CD14-positive monocyte (primary cell): ENCODE results near the gene JUP. TPM values are rescaled to one million over a fixed set of nuclear protein-coding genes. Genes with fewer than 3 reads are reported as not detected.

Source experiments
- DNase-seq, 3 donors: peaks; one replicate each; pipeline ENCODE4 v3.0.0-alpha.2; 2011 to 2022
- H2AFZ ChIP-seq: 2 replicates; pipeline ENCODE4 v1.6.0; 2012; ENCODE audit warnings: mild to moderate bottlenecking, low read depth, low read length, inconsistent platforms; ENCODE audit not compliant: insufficient read depth, poor library complexity, severe bottlenecking
- H3K27ac ChIP-seq, 2 donors: 1 replicate in 1 of 2; 2 replicates in 1 of 2; pipeline ENCODE4 v1.5.1; 2012 to 2013; ENCODE audit warnings: low read length in 2 of 2, control low read depth in 1 of 2, inconsistent platforms in 1 of 2, low read depth in 1 of 2, mild to moderate bottlenecking in 1 of 2
- H3K27me3 ChIP-seq, 2 donors: one replicate each; pipeline versions ENCODE4 v1.6.0 to v1.6.1; 2011 to 2013; ENCODE audit warnings: low read length in 2 of 2; ENCODE audit not compliant: control insufficient read depth in 2 of 2, insufficient read depth in 2 of 2
- H3K36me3 ChIP-seq, 2 donors: replicated peaks in 1 of 2; 1 replicate in 1 of 2; 2 replicates in 1 of 2; pipeline versions ENCODE4 v1.5.1 to v1.6.1; 2012 to 2013; ENCODE audit warnings: low read length in 2 of 2, control low read depth in 1 of 2, inconsistent platforms in 1 of 2, mild to moderate bottlenecking in 1 of 2; ENCODE audit not compliant: insufficient read depth in 2 of 2, control insufficient read depth in 1 of 2
- H3K4me1 ChIP-seq, 2 donors: 1 replicate in 1 of 2; 2 replicates in 1 of 2; pipeline versions ENCODE4 v1.5.1 to v1.6.1; 2012 to 2013; ENCODE audit warnings: low read length in 2 of 2, control low read depth in 1 of 2, inconsistent platforms in 1 of 2, mild to moderate bottlenecking in 1 of 2, moderate library complexity in 1 of 2; ENCODE audit not compliant: insufficient read depth in 2 of 2, control insufficient read depth in 1 of 2
- H3K4me2 ChIP-seq: replicated peaks from 2 replicates; pipeline ENCODE3; 2012; ENCODE audit warnings: low read length, moderate library complexity, mild to moderate bottlenecking; ENCODE audit not compliant: poor library complexity, severe bottlenecking; ENCODE audit errors: extremely low read depth
- H3K4me3 ChIP-seq, 3 experiments: fragments of 200-600 bp in 1 of 3; sonication (generic) in 1 of 3; replicated peaks in 1 of 3; 1 replicate in 2 of 3; 2 replicates in 1 of 3; pipeline ENCODE4 v1.5.1; 2011 to 2013; ENCODE audit warnings: low read length in 3 of 3, mild to moderate bottlenecking in 3 of 3, control low read depth in 2 of 3, low read depth in 2 of 3, inconsistent platforms in 1 of 3, moderate library complexity in 1 of 3
- H3K79me2 ChIP-seq: 2 replicates; pipeline ENCODE4 v1.6.0; 2012; ENCODE audit warnings: mild to moderate bottlenecking, control low read depth, inconsistent platforms, low read length, moderate library complexity; ENCODE audit not compliant: insufficient read depth
- H3K9ac ChIP-seq: 2 replicates; pipeline ENCODE4 v1.6.0; 2017; ENCODE audit warnings: low read length, mild to moderate bottlenecking; ENCODE audit not compliant: insufficient read depth, poor library complexity, severe bottlenecking
- H3K9me3 ChIP-seq, 2 donors: replicated peaks in 1 of 2; 1 replicate in 1 of 2; 2 replicates in 1 of 2; pipeline versions ENCODE4 v1.5.1 to v1.6.1; 2012 to 2013; ENCODE audit warnings: low read length in 2 of 2, control low read depth in 1 of 2; ENCODE audit not compliant: control insufficient read depth in 1 of 2, insufficient read depth in 1 of 2
- H4K20me1 ChIP-seq: 2 replicates; pipeline ENCODE4 v1.6.0; 2012; ENCODE audit warnings: mild to moderate bottlenecking, low read length, control low read depth, moderate library complexity; ENCODE audit not compliant: insufficient read depth
- H3K27ac Mint-ChIP-seq, 7 donors: one replicate each; pipeline ENCODE4 v1.8.0; 2020; ENCODE audit warnings: mild to moderate bottlenecking in 7 of 7, mixed read lengths in 7 of 7, moderate library complexity in 6 of 7, inconsistent platforms in 2 of 7
- H3K27me3 Mint-ChIP-seq, 3 donors: one replicate each; pipeline ENCODE4 v1.8.0; 2021 to 2022; ENCODE audit warnings: low read depth in 3 of 3, mild to moderate bottlenecking in 3 of 3, mixed read lengths in 3 of 3, moderate library complexity in 3 of 3, inconsistent platforms in 1 of 3
- H3K36me3 Mint-ChIP-seq, 2 donors: one replicate each; pipeline ENCODE4 v1.8.0; 2020; ENCODE audit warnings: mixed read lengths in 2 of 2, inconsistent platforms in 1 of 2, mild to moderate bottlenecking in 1 of 2
- H3K4me1 Mint-ChIP-seq: one replicate; pipeline ENCODE4 v1.8.0; 2020; ENCODE audit warnings: mild to moderate bottlenecking, mixed read lengths
- H3K4me3 Mint-ChIP-seq, 2 donors: one replicate each; pipeline ENCODE4 v1.8.0; 2020; ENCODE audit warnings: mild to moderate bottlenecking in 2 of 2, mixed read lengths in 2 of 2, moderate library complexity in 1 of 2
- H3K9me3 Mint-ChIP-seq, 7 donors: one replicate each; pipeline ENCODE4 v1.8.0; 2020 to 2022; ENCODE audit warnings: mixed read lengths in 7 of 7, mild to moderate bottlenecking in 6 of 7, moderate library complexity in 6 of 7, inconsistent platforms in 2 of 7
- CTCF ChIP-seq: fragments of 200-600 bp; IDR thresholded peaks from one replicate; pipeline ENCODE4 v1.8.0; 2022; ENCODE audit warnings: antibody characterized with exemption, mild to moderate bottlenecking
- WGBS: methylation state at CpG from one replicate; pipeline ENCODE4 v1.1.5; 2013; ENCODE audit warnings: missing lambda C conversion rate; ENCODE audit not compliant: insufficient coverage; 5-methylcytosine and 5-hydroxymethylcytosine counted together
- intact Hi-C, 2 donors: fragments of 100-400 bp; cut with micrococcal nuclease; formaldehyde crosslinking; loops; one replicate each; pipeline versions ENCODE4 v1.15.0 to v1.15.1; 2023
- polyA plus RNA-seq, 3 donors: library from polyadenylated mRNA; depleted of rRNA in 1 of 3; unstranded in 2 of 3; stranded (reverse) in 1 of 3; fragments of 300-500 nt in 2 of 3; fragments of >200 nt in 1 of 3; fragmentation: Illumina TruSeq in 2 of 3; gene quantifications; 1 replicate in 2 of 3; 2 replicates in 1 of 3; pipeline ENCODE4 v1.2.3, GENCODE V29; 2012 to 2021

The JUP gene
- polyA plus RNA-seq, 3 donors = 14.0 to 22.1 (median 15.4) TPM

- Histone ChIP-seq H2AFZ (no peak overlapping the region), H3K79me2 (no peaks in the 10 kb centered on the region), H3K9ac (no peak overlapping the region), H3K9me3 (no peaks in the 10 kb centered on the region), H3K4me1 (peaks cover 16 to 24% of the 10 kb centered on the region in 2 donors), H3K27me3 (peaks cover 9 to 46% of the 10 kb centered on the region in 2 donors), H3K4me2 (no peak overlapping the region), H4K20me1 (no peaks in the 10 kb centered on the region), H3K4me3 (no peak overlapping the region), H3K36me3 (no peaks in the 10 kb centered on the region), H3K27ac (no peak overlapping the region)
- peak overlapping the region in 1 of 2 donors; percentile 54 for H3K4me3 Mint-ChIP-seq
- 74% methylated on average over 8 of the region's 12 CpGs for WGBS
- peaks cover 4 to 5% of the 10 kb centered on the region in 2 donors for H3K36me3 Mint-ChIP-seq
- no peak for TF ChIP-seq CTCF
- peak overlapping the region in 1 of 7 donors; percentile 60 for H3K27ac Mint-ChIP-seq
- DNase-seq = no peak
- H3K9me3 Mint-ChIP-seq = peaks cover 0 to 8% (median 2%) of the 10 kb centered on the region in 7 donors
- peaks cover 14% of the 10 kb centered on the region for H3K4me1 Mint-ChIP-seq
- H3K27me3 Mint-ChIP-seq = peaks cover 28 to 54% (median 41%) of the 10 kb centered on the region in 3 donors
- intact Hi-C loops = no loop called here
Observed at GRCh38 chr17:41813152-41813680, 26.7 kb upstream of the JUP start.

- H4K20me1 ChIP-seq = no peaks in the 10 kb centered on the region
- 1% methylated on average over 15 of the region's 35 CpGs for WGBS
- peak within 1 kb of the TSS; percentile 89 for H2AFZ ChIP-seq
- no peaks in the 10 kb centered on the region for H3K79me2 ChIP-seq
- no peak within 1 kb of the TSS for H3K27ac ChIP-seq
- peak within 1 kb of the TSS; percentile 43 for H3K9ac ChIP-seq
- peaks cover 28 to 54% (median 41%) of the 10 kb centered on the region in 3 donors for H3K27me3 Mint-ChIP-seq
- H3K9me3 ChIP-seq = no peaks in the 10 kb centered on the region
- peaks cover 4 to 5% of the 10 kb centered on the region in 2 donors for H3K36me3 Mint-ChIP-seq
- H3K4me3 Mint-ChIP-seq = peak within 1 kb of the TSS; percentile 77 to 94
- H3K4me1 ChIP-seq = peaks cover 16 to 24% of the 10 kb centered on the region in 2 donors
- peaks cover 0 to 8% (median 2%) of the 10 kb centered on the region in 7 donors for H3K9me3 Mint-ChIP-seq
- H3K4me1 Mint-ChIP-seq = peaks cover 14% of the 10 kb centered on the region
- TF ChIP-seq CTCF = no peak
- H3K4me3 ChIP-seq = peak within 1 kb of the TSS; percentile 23 to 80 (median 33)
- H3K27me3 ChIP-seq = peaks cover 9 to 46% of the 10 kb centered on the region in 2 donors
- intact Hi-C loops = no loop called here
- no peaks in the 10 kb centered on the region for H3K36me3 ChIP-seq
- H3K27ac Mint-ChIP-seq = peak within 1 kb of the TSS in 2 of 7 donors; percentile 73 to 87
- peak within 1 kb of the TSS; percentile 80 for H3K4me2 ChIP-seq
- DNase-seq = no peak
Observed at GRCh38 chr17:41812381-41813151, 26.1 kb upstream of the JUP start, which contains the start of gene FKBP10. TSS of gene FKBP10 (plus strand) at chr17:41813004. CDS start at chr17:41813035, 31 bp downstream.
